WTC11 (cell line): Measurements from ENCODE around the gene VASH1.

Source experiments
- CTCF ChIP-seq: fragments of 200-600 bp; IDR thresholded peaks from 2 replicates; pipeline ENCODE4 v1.8.0; 2022; ENCODE audit warnings: antibody characterized with exemption
- ZNF423 ChIP-seq: fragments of 250-450 bp; sonication (Bioruptor Pico); IDR thresholded peaks from 2 replicates; pipeline ENCODE4 v2.1.2; 2022; ENCODE audit warnings: mild to moderate bottlenecking, moderate library complexity

GRCh38 chr14:76808990-76809389, 47.7 kb downstream of the VASH1 start:
- no peak for TF ChIP-seq CTCF
- TF ChIP-seq ZNF423 (CRISPR knock-in tag), result no peak
